DMS53 (cell line): ENCODE results near the gene NT5C1B.

Source experiments
- DNase-seq: peaks from one replicate; lab custom pipeline; 2025; lab: John Stamatoyannopoulos, UW

Gene NT5C1B

GRCh38 chr2:18514526-18515461, 74.6 kb downstream of the NT5C1B start:
- no peak for DNase-seq
